Sigmoid colon (tissue), 4 donors: ENCODE data around the gene HRAS.

Experiments
- CTCF ChIP-seq, 4 experiments: fragments of 450-650 bp in 3 of 4; fragments of 200-600 bp in 1 of 4; IDR thresholded peaks; one replicate each; pipeline ENCODE4 v1.5.1; 2016 to 2019; ENCODE audit warnings: antibody characterized with exemption in 4 of 4, mild to moderate bottlenecking in 3 of 4, moderate library complexity in 2 of 4
- EP300 ChIP-seq, 4 donors: sonication (generic); formaldehyde crosslinking; IDR thresholded peaks; one replicate each; pipeline ENCODE4 v1.6.1; 2017; ENCODE audit warnings: antibody characterized with exemption in 4 of 4
- POLR2A ChIP-seq, 2 donors: fragments of 450-650 bp; IDR thresholded peaks; one replicate each; pipeline ENCODE4 v1.6.1; 2016; ENCODE audit warnings: antibody characterized with exemption in 2 of 2, mild to moderate bottlenecking in 2 of 2, moderate library complexity in 2 of 2
- POLR2AphosphoS5 ChIP-seq, 4 donors: sonication (generic); formaldehyde crosslinking; IDR thresholded peaks; one replicate each; pipeline ENCODE4 v1.6.1; 2017; ENCODE audit warnings: antibody characterized with exemption in 4 of 4

- TF ChIP-seq CTCF (IDR thresholded peaks at IDR 0.05) (no peak), POLR2A (IDR thresholded peaks at IDR 0.05) (no peak), EP300 (IDR thresholded peaks at IDR 0.05) (no peak), POLR2AphosphoS5 (IDR thresholded peaks at IDR 0.05) (no peak)
Observed at GRCh38 chr11:581342-581741, 46.0 kb upstream of the HRAS start.
